NCI-H526 (cell line): ENCODE results near the gene RNF152.

Experiments
- DNase-seq, 2 experiments: peaks; one replicate each; lab custom pipeline; 2025; lab: John Stamatoyannopoulos, UW

The RNF152 gene

GRCh38 chr18:61854578-61855448 lies 38.0 kb downstream of the RNF152 start:
- DNase-seq: no peak

- DNase-seq: no peak
These were observed 39.0 kb downstream of the RNF152 start for GRCh38 chr18:61853855-61854254.

DNA sequence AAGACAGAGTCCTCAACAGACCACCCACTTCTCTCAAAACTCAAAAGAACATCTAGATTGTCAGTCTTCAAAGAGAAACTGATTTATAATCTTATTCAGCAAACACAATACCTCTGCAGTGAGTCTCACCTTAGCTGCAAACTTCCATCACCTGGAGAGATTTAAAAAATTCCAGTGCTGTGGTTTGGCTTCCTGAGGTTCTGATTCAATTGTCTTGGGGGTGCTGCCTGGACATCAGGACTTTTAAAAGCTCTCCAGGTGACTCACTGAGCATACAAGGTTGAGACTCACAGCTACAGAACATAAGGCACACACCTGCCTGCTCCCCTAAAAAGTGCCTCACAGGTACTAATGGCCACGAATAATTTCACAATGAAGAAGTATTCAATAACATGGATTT lies 40.3 kb downstream of the RNF152 start:
- no peak for DNase-seq

GRCh38 chr18:61851940-61852451 lies 40.8 kb downstream of the RNF152 start:
- DNase-seq: no peak

GRCh38 chr18:61851279-61851678 lies 41.5 kb downstream of the RNF152 start:
- DNase-seq: no peak

- DNase-seq: no peak
These were observed 42.1 kb downstream of the RNF152 start for GRCh38 chr18:61850756-61851155.

DNA sequence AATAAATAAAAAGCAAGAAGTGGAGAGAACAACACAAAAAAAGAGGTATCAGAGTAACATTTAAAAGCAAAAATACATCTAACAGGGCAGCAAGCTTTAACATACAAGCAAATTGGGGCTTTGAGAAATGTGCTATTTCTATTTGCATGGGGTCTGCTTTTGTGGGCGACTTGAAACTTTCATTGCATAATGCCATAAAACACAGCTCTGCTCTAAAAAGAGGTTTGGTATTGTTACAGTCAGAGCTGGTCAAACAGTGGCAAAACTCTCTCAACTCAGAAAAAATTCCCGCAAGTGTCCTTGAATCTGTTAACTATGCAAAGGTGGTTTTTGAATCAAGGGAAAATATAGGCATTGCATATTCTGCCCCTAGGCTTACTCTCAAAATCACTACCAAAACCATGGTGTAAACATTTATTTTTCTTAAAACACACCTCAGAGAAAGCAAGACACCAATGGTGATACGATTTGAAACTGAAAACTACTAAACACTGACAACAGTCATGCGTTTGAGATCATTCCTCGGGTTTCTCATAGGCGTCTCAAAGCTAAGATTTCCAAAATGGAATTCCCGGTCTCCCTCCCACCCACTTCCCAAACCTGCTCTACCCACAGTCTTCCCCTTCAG lies 45.5 kb downstream of the RNF152 start:
- DNase-seq: no peak

GRCh38 chr18:61845197-61845596 lies 47.6 kb downstream of the RNF152 start:
- no peak for DNase-seq

DNA sequence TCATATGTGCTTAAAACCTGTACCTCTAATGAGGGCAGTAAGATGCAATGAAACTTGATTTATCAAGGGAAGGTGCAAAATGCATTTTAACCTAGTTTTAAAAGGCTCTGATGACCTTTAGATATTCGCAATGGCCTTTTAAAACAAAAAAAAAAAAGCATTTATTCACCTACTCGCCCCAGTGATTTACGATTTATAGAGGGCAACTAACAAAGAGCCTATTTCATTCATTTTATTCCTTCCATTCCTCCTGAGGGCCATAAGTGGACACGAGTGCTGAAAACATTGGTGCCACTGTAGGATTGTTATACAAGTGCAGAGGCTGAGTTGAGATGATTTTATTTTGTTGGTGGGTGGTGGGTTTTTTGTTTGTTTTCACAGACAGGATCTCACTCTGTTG lies 48.1 kb downstream of the RNF152 start:
- DNase-seq: no peak

GRCh38 chr18:61842146-61842545 lies 50.7 kb downstream of the RNF152 start:
- no peak for DNase-seq

DNA sequence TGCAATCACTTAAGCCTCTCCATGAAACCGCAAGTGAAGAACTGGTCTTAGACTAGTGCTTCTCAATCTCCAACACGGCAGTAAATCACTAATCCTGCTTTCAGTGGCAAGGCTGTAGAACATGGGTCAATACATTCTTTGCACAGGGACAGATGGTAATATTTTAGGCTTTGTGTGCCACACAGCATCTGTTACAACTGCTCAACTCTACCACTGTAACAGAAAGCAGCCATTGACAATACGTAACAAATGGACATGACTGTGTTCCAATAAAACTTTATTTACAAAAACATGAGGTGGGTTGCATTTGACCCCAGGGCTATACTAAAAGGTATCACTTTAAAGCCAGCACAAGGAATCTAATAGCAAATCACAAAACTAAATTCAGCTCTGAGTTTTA lies 51.1 kb downstream of the RNF152 start:
- no peak for DNase-seq

- DNase-seq: no peak
These were observed 52.5 kb downstream of the RNF152 start for GRCh38 chr18:61840324-61840723.

- no peak for DNase-seq
These were observed 54.3 kb downstream of the RNF152 start for GRCh38 chr18:61838521-61838920.

DNA sequence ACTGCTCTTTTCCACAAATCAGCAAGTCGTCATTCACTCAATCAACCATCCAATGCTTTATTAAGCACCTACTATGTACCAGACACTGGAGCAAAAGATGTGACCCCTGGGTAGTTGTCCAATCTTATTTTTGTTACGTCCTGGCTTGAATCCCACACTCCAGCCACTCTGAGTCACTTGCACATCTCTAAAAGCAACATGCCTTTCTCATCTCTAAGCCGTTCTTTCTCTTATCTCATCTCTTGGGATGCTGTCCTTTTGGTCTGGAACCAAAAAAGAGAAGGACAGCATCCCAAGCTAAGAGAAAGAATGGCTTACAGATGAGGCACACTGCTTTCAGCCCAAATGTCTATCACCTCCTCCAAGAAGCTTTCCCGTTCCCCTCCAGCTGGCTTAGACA lies 58.8 kb downstream of the RNF152 start:
- no peak for DNase-seq

GRCh38 chr18:61833387-61833786 lies 59.4 kb downstream of the RNF152 start:
- no peak for DNase-seq

DNA sequence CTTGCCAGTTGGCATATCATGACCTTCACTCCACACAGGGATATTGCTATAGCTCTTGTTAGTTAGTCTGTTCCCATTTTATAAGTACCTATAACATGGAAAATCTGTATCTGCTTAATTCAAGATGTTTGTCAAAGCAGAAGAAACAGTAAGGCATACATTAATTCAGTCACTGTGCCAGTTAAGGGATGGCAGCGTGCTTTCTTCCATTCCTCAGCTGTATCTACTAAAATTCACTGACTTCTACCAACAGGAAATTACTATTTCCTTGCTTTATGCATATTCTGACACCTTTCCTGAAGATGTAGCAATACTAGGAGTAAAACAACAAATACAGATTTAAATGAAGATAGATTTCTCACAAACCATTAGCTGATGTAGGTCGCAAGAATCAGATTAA lies 59.9 kb downstream of the RNF152 start:
- DNase-seq: no peak

GRCh38 chr18:61831071-61831470 lies 61.7 kb downstream of the RNF152 start:
- DNase-seq: no peak

- no peak for DNase-seq
These were observed 63.7 kb downstream of the RNF152 start for GRCh38 chr18:61829108-61829507.

DNA sequence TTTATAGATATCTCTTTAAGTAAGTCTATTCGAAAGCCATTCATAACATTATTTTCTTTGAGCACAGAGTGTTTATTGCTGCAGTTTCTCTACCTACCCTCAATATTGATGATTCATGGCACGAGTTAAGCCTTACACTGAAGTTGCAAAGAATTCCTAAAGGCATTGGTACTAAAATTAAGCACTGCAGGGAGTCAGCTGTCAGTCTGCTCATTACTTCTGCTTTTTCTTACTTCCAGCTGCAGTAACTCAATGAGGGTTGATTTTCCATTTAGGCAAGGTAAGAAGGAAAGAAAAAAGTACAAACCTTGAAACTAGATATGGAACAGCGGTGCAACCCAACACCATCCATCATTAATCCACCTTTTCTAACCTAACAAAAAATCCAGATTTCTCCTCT lies 65.2 kb downstream of the RNF152 start:
- no peak for DNase-seq

- DNase-seq: no peak
These were observed 67.4 kb downstream of the RNF152 start for GRCh38 chr18:61825386-61825785.

- DNase-seq: no peak
These were observed 68.0 kb downstream of the RNF152 start for GRCh38 chr18:61824733-61825363.

DNA sequence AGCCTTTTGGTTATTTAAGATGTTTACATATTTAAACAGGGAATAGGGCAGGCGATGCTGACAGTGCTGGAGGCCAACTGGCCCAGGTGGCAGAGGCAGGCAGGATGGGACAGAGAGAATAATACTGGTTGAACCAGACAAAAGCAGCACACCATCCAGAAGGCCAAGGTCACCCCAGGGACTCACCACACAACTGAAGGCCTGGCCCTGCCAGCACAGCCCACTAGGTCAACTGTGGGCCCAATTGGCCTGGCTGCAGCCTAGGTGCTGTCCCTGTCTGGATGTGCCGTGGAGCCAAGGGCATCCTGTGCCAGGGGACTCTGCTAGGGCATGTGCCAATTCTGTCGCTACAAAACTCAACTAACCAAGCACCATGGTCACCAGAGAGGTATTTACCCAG lies 69.2 kb downstream of the RNF152 start:
- no peak for DNase-seq

DNA sequence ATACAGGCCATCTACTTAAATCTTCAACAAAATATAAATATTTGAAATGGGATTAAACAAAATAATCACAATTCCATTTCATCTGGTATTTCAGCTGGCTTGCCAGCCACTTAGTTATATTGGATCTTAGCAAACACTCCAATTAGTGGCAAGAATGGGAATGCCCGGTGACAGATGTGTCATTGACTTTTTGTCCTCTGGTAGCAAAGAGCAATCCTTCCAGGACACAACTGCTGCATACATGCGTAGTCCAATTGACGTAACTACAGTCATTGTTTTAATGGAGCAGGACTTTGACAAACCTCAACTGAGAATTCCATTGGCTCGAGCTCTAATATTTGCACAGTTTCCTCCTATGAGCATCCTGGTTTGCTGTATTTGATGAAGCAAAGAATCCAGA lies 69.9 kb downstream of the RNF152 start:
- no peak for DNase-seq
